Cardiac septum (tissue), 1 donor: Measurements from ENCODE around the gene GALM. TPM values are rescaled to one million over a fixed set of nuclear protein-coding genes. Genes with fewer than 3 reads are reported as not detected.
"Not testable (repeated sequence)": the region's sequence is repeated elsewhere in the genome, so short reads cannot be mapped to it uniquely, and the experiment has no call there.

Source experiments
- DNase-seq: peaks from one replicate; pipeline ENCODE4 v3.0.0-alpha.2; 2020; ENCODE audit warnings: low spot score
- intact Hi-C: fragments of 100-400 bp; cut with DNase I; formaldehyde crosslinking; loops from one replicate; pipeline ENCODE4 v1.14.0; 2022
- total RNA-seq: library from RNA; stranded (reverse); fragmentation: NEBNext Ultra II Directional; extraction: Animal tissue kit (Norgen Biotek cat#: 25700); gene quantifications from one replicate; pipeline ENCODE4 v1.2.1, GENCODE V29; 2021
- donor health status: DM: no; HTN: no; CAD: no.

The GALM gene
- total RNA-seq, 1 donor from 2014 or later = 8.5 TPM

DNA sequence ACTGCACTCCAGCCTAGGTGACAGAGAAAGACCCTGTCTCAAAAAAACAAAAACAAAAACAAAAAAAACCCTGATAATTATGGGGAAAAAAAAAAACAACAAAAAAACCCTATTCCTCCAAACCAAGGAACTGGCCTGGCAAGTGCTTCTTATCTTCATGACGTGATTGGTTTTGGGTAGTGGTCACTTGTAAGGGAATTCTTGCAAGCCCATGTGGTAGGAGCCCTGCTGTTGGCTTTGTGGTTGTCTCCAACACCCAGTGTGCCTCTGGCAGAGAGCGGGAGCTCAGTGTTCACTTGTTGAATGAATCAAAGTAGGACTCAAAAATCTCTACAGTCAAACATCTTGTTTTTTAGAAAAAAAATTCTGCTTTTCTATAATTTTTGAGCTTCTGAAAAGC is 6.0 kb downstream of the GALM start:
- intact Hi-C loops = no loop called here

GRCh38 chr2:38672445-38673391 is 6.8 kb downstream of the GALM start:
- intact Hi-C loops = no loop called here
- DNase-seq = no peak

More for the DNA sequence above, 6.0 kb downstream of the GALM start:
- DNase-seq = no peak

- no peak for DNase-seq
- intact Hi-C loops = no loop called here
Measured at GRCh38 chr2:38676681-38677080, 10.8 kb downstream of the GALM start.

DNA sequence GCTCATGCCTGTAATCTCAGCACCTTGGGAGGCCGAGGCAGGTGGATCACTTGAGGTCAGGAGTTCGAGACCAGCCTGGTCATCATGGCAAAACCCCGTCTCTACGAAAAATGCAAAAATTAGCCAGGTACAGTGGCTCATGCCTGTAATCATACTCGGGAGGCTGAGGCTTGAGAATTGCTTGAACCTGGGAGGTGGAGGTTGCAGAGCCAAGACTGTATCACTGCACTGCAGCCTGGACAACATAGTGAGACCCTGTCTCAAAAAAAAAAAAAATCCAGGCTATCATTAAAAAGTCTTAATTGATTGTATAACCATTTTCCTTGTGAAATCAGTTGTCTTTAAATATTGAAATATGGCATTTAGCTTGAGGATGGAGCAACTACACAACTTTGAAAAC is 15.0 kb downstream of the GALM start:
- intact Hi-C loops = not testable (repeated sequence)

GRCh38 chr2:38682008-38682575 is 16.2 kb downstream of the GALM start:
- intact Hi-C loops = no loop called here

More for the DNA sequence above, 15.0 kb downstream of the GALM start:
- DNase-seq = not testable (repeated sequence)

GRCh38 chr2:38682620-38683019 is 16.7 kb downstream of the GALM start:
- DNase-seq, intact Hi-C loops: not testable (repeated sequence)

More at GRCh38 chr2:38682008-38682575, 16.2 kb downstream of the GALM start:
- DNase-seq = no peak

GRCh38 chr2:38683766-38684165 is 17.9 kb downstream of the GALM start:
- intact Hi-C loops = no loop called here
- no peak for DNase-seq

GRCh38 chr2:38685116-38685735 is 19.3 kb downstream of the GALM start:
- no peak for DNase-seq
- intact Hi-C loops = no loop called here

- intact Hi-C loops = no loop called here
Measured at GRCh38 chr2:38690499-38691420, 24.8 kb downstream of the GALM start.

DNA sequence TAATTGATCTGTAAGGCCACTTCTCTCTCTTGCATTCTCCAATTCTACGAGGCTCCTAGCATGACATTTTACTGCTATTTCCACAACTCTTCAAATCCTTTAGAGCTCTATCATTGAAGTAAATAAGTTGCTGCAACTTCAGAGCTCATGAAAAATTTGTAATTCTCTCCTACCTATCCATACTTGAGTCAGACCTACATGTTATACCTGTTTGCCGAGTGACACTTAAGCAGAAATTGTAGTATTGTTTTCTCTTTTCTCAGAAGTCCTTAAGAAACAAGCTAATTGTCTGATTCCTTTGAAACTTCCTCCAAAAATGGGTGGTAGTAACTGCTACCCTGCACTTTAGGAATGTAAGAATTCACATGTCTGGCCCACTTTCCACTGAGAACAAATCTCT is 26.1 kb downstream of the GALM start:
- DNase-seq = no peak
- intact Hi-C loops = no loop called here

More at GRCh38 chr2:38690499-38691420, 24.8 kb downstream of the GALM start:
- DNase-seq = no peak

DNA sequence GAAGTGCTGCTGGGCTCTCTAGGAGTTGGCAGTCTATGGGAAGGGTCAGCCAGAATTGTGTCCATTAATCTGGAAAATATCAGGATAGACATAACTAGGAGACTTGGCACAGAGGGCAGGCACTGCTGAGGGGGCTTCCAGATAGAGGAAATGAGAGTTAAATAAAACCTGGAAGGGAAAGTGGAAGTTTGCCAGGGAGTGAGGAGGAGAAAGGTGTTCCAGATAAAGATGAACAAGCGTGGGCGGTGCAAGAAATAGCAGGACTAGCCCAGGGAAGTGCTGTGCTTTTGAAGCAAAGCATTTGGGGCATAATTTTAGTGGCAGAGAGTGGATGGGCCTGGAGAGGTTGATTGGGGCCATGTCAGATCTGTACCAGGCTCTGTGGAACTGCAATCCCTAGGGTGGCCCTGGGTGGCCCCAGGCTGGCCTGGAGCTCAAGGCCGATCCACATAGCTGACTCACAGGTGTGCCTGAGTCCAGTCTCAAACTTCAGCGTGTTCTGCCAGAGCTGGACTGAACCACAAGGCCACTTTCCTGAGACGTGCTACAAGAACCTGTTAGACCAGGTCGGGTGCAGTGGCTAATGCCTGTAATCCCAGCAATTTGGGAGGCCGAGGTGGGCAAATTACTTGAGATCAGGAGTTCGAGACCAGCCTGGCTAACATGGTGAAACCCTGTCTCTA is 26.9 kb downstream of the GALM start:
- DNase-seq = no peak
- intact Hi-C loops = no loop called here

GRCh38 chr2:38697116-38697840 is 31.4 kb downstream of the GALM start:
- intact Hi-C loops = no loop called here
- no peak for DNase-seq

GRCh38 chr2:38698467-38699003 is 32.6 kb downstream of the GALM start:
- intact Hi-C loops = no loop called here

DNA sequence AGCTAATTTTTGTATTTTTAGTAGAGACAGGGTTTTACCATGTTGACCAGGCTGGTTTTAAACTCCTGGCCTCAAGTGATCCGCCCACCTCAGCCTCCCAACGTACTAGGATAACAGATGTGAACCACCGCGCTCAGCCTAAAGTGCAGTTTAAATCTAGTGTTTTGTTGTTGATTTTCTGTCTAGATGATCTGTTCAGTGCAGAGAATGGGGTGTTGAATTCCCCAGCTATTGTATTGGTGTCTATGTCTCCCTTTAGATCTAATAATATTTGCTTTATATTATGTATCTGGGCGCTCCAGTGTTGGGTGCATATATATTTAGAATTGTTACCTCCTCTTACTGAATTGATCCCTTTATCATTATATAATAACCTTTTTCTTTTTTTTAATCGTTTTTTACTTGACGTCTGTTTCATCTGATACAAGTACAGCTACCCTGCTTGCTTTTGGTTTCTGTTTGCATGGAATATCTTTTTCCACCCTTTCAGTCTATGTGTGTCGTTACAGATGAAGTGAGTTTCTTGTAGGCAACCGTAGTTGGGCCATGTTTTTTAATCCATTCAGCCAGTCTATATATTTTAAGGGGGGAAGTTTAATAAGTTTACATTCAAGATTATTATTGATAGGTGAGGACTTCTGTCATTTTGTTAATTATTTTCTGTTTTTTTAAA is 34.3 kb downstream of the GALM start:
- intact Hi-C loops = no loop called here
- no peak for DNase-seq

More at GRCh38 chr2:38698467-38699003, 32.6 kb downstream of the GALM start:
- no peak for DNase-seq

DNA sequence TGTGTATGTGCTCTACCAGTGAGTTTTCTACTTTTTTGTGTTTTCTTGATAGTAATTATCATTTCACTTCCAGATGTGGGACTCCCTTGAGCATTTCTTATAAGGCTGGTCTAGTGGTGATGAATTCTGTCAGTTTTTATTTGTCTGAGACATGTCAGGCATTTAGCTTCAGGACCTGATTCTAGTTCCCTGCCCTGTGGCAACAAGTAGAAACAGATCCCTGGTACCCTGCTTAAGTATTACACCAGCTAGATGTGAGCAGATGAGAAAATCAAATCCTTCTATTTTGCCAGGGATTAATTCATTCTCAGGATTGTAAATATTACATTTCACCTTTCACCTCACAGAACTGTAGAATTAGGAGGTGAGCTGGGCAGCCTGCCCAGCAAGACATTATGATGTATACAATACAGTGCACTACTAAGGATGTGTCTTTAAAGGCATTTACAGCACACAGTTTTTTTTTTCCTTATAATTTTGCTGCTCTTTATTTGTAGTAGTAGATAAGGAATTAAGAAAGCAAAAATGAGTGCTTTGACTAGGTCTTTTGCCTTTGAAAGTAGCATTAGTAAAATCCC is 35.1 kb downstream of the GALM start:
- DNase-seq = no peak
- intact Hi-C loops = no loop called here

- intact Hi-C loops = no loop called here
Measured at GRCh38 chr2:38701542-38701941, 35.6 kb downstream of the GALM start.

GRCh38 chr2:38702413-38702812 is 36.5 kb downstream of the GALM start:
- no peak for DNase-seq
- intact Hi-C loops = no loop called here

More at GRCh38 chr2:38701542-38701941, 35.6 kb downstream of the GALM start:
- DNase-seq = no peak
